K562 (cell line): ENCODE data around the gene ARID3B.

ENCODE experiments used
- E2F1 ChIP-seq: sonication (generic); formaldehyde crosslinking; IDR thresholded peaks from 2 replicates; pipeline ENCODE4 v1.8.1; 2023; ENCODE audit warnings: mild to moderate bottlenecking, missing genetic modification reagents, moderate library complexity
- MAFK ChIP-seq: IDR thresholded peaks from 2 replicates; pipeline ENCODE4 v1.6.1; 2011; ENCODE audit warnings: low read length, improper control_type of control experiment
- MEF2D ChIP-seq: conservative IDR thresholded peaks from 2 replicates; pipeline ENCODE4 v1.6.1; 2016; ENCODE audit warnings: low read depth, missing genetic modification characterization, missing compliant biosample characterization
- SMC3 ChIP-seq: conservative IDR thresholded peaks from 2 replicates; pipeline ENCODE4 v1.6.1; 2011; ENCODE audit warnings: low read depth, low read length, improper control_type of control experiment; ENCODE audit not compliant: insufficient read depth
- SP1 ChIP-seq: sonication (generic); formaldehyde crosslinking; IDR thresholded peaks from 2 replicates; pipeline ENCODE4 v1.8.1; 2022; ENCODE audit warnings: mild to moderate bottlenecking, missing genetic modification reagents

- TF ChIP-seq MAFK = no peak
- no peak for TF ChIP-seq MEF2D (tag)
- no peak for TF ChIP-seq E2F1 (CRISPR knock-in tag)
- no peak for TF ChIP-seq SP1 (CRISPR knock-in tag)
- TF ChIP-seq SMC3 = no peak
These were observed 101.3 kb downstream of the ARID3B start for GRCh38 chr15:74642348-74642733.
